Neural cell (in vitro differentiated cells): ENCODE data around the gene AGBL1. TPM values are rescaled to one million over a fixed set of nuclear protein-coding genes. Genes with fewer than 3 reads are reported as not detected.

Experiments
- H2AFZ ChIP-seq: fragments of 200-600, 300-800 bp; sonication (generic), shearing (Covaris generic); 2 replicates; pipeline ENCODE4 v1.6.0; 2014; ENCODE audit warnings: low read depth, mild to moderate bottlenecking, antibody characterized with exemption, low read length, moderate library complexity
- H3F3A ChIP-seq: fragments of 200-600 bp; shearing (Covaris generic); 2 replicates; pipeline ENCODE4 v1.6.1; 2016; ENCODE audit warnings: mild to moderate bottlenecking, moderate library complexity, mixed read lengths, antibody characterized with exemption, low read length; ENCODE audit not compliant: insufficient read depth, poor library complexity, severe bottlenecking
- H3K27ac ChIP-seq: fragments of 200-600, 300-800 bp; sonication (generic), shearing (Covaris generic); 2 replicates; pipeline ENCODE4 v1.5.1; 2014; ENCODE audit warnings: mild to moderate bottlenecking, low read length, moderate library complexity
- H3K27me3 ChIP-seq: fragments of 300-800, 200-600 bp; sonication (generic), shearing (Covaris generic); 2 replicates; pipeline ENCODE4 v1.6.0; 2014; ENCODE audit warnings: mild to moderate bottlenecking, low read depth, low read length, moderate library complexity; ENCODE audit not compliant: insufficient read depth
- H3K36me3 ChIP-seq: fragments of 300-800, 200-600 bp; sonication (generic), shearing (Covaris generic); 2 replicates; pipeline ENCODE4 v1.5.1; 2014; ENCODE audit warnings: mild to moderate bottlenecking, antibody characterized with exemption, low read length, moderate library complexity; ENCODE audit not compliant: insufficient read depth
- H3K4me2 ChIP-seq: fragments of 300-800, 200-600 bp; sonication (generic), shearing (Covaris generic); 2 replicates; pipeline ENCODE4 v1.6.0; 2014; ENCODE audit warnings: mild to moderate bottlenecking, low read length
- H3K4me3 ChIP-seq: fragments of 300-800, 200-600 bp; sonication (generic), shearing (Covaris generic); 2 replicates; pipeline ENCODE4 v1.5.1; 2014; ENCODE audit warnings: mild to moderate bottlenecking, low read length, moderate library complexity
- H3K79me2 ChIP-seq: fragments of 200-600 bp; shearing (Covaris generic); replicated peaks from 2 replicates; pipeline ENCODE4 v1.6.0; 2014; ENCODE audit warnings: mild to moderate bottlenecking, low read length, moderate library complexity; ENCODE audit not compliant: insufficient read depth
- H3K9ac ChIP-seq: fragments of 300-800, 200-600 bp; sonication (generic), shearing (Covaris generic); 2 replicates; pipeline ENCODE4 v1.6.1; 2016; ENCODE audit warnings: mild to moderate bottlenecking, low read length, mixed read lengths
- H3K9me2 ChIP-seq: fragments of 200-600 bp; shearing (Covaris generic); 2 replicates; pipeline ENCODE4 v1.6.1; 2016; ENCODE audit warnings: mild to moderate bottlenecking, low read length, mixed read lengths; ENCODE audit not compliant: insufficient read depth
- H3K9me3 ChIP-seq: fragments of 200-600, 300-800 bp; sonication (generic), shearing (Covaris generic); 2 replicates; pipeline ENCODE4 v1.6.1; 2016; ENCODE audit warnings: mild to moderate bottlenecking, mixed run types, low read length, moderate library complexity, mixed read lengths
- H4K20me1 ChIP-seq: fragments of 200-600 bp; shearing (Covaris generic); 2 replicates; pipeline ENCODE4 v1.6.1; 2016; ENCODE audit warnings: mild to moderate bottlenecking, mixed run types; ENCODE audit not compliant: insufficient read depth
- CTCF ChIP-seq: fragments of 450-650 bp; IDR thresholded peaks from 2 replicates; pipeline ENCODE4 v1.5.1; 2014; ENCODE audit warnings: antibody characterized with exemption, mild to moderate bottlenecking, moderate library complexity; ENCODE audit not compliant: poor library complexity, severe bottlenecking
- EP300 ChIP-seq: fragments of 450-650 bp; conservative IDR thresholded peaks from 2 replicates; pipeline ENCODE4 v1.6.1; 2014; ENCODE audit warnings: antibody characterized with exemption, mild to moderate bottlenecking, moderate library complexity; ENCODE audit not compliant: poor library complexity, severe bottlenecking
- EZH2 ChIP-seq: fragments of 200-600, 300-800 bp; shearing (Covaris generic), sonication (generic); IDR thresholded peaks from 2 replicates; pipeline ENCODE4 v1.6.1; 2014; ENCODE audit warnings: antibody characterized with exemption, low read length, borderline replicate concordance, mild to moderate bottlenecking; ENCODE audit not compliant: insufficient read depth, poor library complexity, severe bottlenecking
- MXI1 ChIP-seq: fragments of 450-650 bp; conservative IDR thresholded peaks from 2 replicates; pipeline ENCODE4 v1.6.1; 2014; ENCODE audit warnings: antibody characterized with exemption, mild to moderate bottlenecking; ENCODE audit not compliant: poor library complexity, severe bottlenecking
- POLR2AphosphoS5 ChIP-seq: IDR thresholded peaks from 2 replicates; pipeline ENCODE4 v1.6.1; 2012
- RAD21 ChIP-seq: fragments of 450-650 bp; conservative IDR thresholded peaks from 2 replicates; pipeline ENCODE4 v1.6.1; 2014; ENCODE audit warnings: antibody characterized with exemption, mild to moderate bottlenecking, moderate library complexity
- REST ChIP-seq: IDR thresholded peaks from 2 replicates; pipeline ENCODE4 v1.6.1; 2012; ENCODE audit warnings: borderline replicate concordance
- SMC3 ChIP-seq: fragments of 450-650 bp; conservative IDR thresholded peaks from 2 replicates; pipeline ENCODE4 v1.6.1; 2014; ENCODE audit warnings: antibody characterized with exemption, mild to moderate bottlenecking, moderate library complexity; ENCODE audit not compliant: poor library complexity
- TAF1 ChIP-seq: IDR thresholded peaks from 2 replicates; pipeline ENCODE4 v1.6.1; 2012; ENCODE audit warnings: low read depth
- polyA plus RNA-seq: library from polyadenylated mRNA; depleted of rRNA; stranded (reverse); fragments of >200 nt; gene quantifications from 2 replicates; pipeline ENCODE4 v1.2.3, GENCODE V29; 2014

The AGBL1 gene
- polyA plus RNA-seq, 1 donor from 2014 or later: 0.12 TPM

DNA sequence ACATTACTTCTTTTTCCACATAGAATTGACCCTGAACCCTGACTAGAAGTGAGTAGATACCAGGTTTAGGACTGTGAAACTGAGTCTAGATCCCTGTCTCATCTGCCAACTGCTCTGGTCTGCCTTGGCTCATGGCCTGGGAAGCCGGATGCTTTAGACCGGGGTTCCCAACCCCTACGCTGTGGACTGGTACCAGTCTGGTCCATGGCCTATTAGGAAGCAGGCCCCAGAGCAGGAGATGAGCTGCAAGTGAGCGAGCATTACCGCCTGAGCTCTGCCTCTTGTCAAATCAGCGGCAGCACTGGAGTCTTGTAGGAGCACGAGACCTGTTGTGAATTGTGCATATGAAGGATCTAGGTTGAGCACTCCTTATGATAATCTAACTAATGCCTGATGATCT lies 734.2 kb downstream of the AGBL1 start:
- no peak overlapping the region for H2AFZ ChIP-seq
- no peak overlapping the region for H3K4me2 ChIP-seq
- no peak overlapping the region for H3K4me3 ChIP-seq
- no peaks in the 10 kb centered on the region for H3K27me3 ChIP-seq
- TF ChIP-seq EP300 (no peak), REST (no peak), RAD21 (no peak), MXI1 (no peak), CTCF (no peak), SMC3 (no peak), EZH2 (no peak), POLR2AphosphoS5 (no peak), TAF1 (no peak)
- no peaks in the 10 kb centered on the region for H3F3A ChIP-seq
- no peaks in the 10 kb centered on the region for H3K9me2 ChIP-seq
- H3K27ac ChIP-seq: no peak overlapping the region
- no peaks in the 10 kb centered on the region for H3K36me3 ChIP-seq
- H4K20me1 ChIP-seq: no peaks in the 10 kb centered on the region
- no peak overlapping the region for H3K9ac ChIP-seq
- H3K9me3 ChIP-seq: no peaks in the 10 kb centered on the region
- H3K79me2 ChIP-seq: no peaks in the 10 kb centered on the region

- H3K79me2 ChIP-seq: no peaks in the 10 kb centered on the region
Measured at GRCh38 chr15:86829245-86829644, 749.6 kb downstream of the AGBL1 start.

More at GRCh38 chr15:86829245-86829644, 749.6 kb downstream of the AGBL1 start:
- TF ChIP-seq REST (no peak), EP300 (no peak), RAD21 (no peak), TAF1 (no peak), POLR2AphosphoS5 (no peak), MXI1 (no peak), CTCF (no peak), SMC3 (no peak), EZH2 (no peak)
- H3K9me3 ChIP-seq: no peaks in the 10 kb centered on the region
- no peaks in the 10 kb centered on the region for H3K27me3 ChIP-seq
- H3K9ac ChIP-seq: no peak overlapping the region
- no peak overlapping the region for H3K4me2 ChIP-seq
- H3K4me3 ChIP-seq: no peak overlapping the region
- no peaks in the 10 kb centered on the region for H3K36me3 ChIP-seq
- H2AFZ ChIP-seq: no peak overlapping the region
- no peaks in the 10 kb centered on the region for H4K20me1 ChIP-seq
- H3K27ac ChIP-seq: no peak overlapping the region
- no peaks in the 10 kb centered on the region for H3K9me2 ChIP-seq
- no peaks in the 10 kb centered on the region for H3F3A ChIP-seq
